GM12878 (cell line): ENCODE data around the gene CAMTA1. TPM values are rescaled to one million over a fixed set of nuclear protein-coding genes. Genes with fewer than 3 reads are reported as not detected.

Source experiments
- ATAC-seq: fragments of 200-7000 bp; cut with Tn5 transposase; 3 replicates; pipeline ENCODE4 v1.9.1; 2020; ENCODE audit warnings: mild to moderate bottlenecking, moderate library complexity
- BruUV-seq: library from RNA; stranded (reverse); fragments of 400-500 nt; replicated peaks from 2 replicates; lab custom pipeline; 2021; lab: Mats Ljungman, UMichigan
- CTCF ChIA-PET: fragments of 300-600 bp; sonication (Branson Sonifier 250); formaldehyde crosslinking; extraction: SDS; loops from one replicate; lab custom pipeline; 2021; ENCODE audit warnings: inconsistent platforms; lab: Yijun Ruan, JAX
- POLR2A ChIA-PET: fragments of 350-600 bp; formaldehyde crosslinking; extraction: SDS; loops from one replicate; lab custom pipeline; 2021; ENCODE audit warnings: inconsistent platforms; lab: Charles Lee
- RAD21 ChIA-PET: fragments of 300-600 bp; sonication (Branson Sonifier 250); formaldehyde crosslinking; loops from one replicate; lab custom pipeline; 2023; ENCODE audit warnings: antibody characterized with exemption; ENCODE audit not compliant: unreplicated experiment; lab: Charles Lee
- SMC1A ChIA-PET: fragments of 300-600 bp; sonication (Branson Sonifier 250); formaldehyde crosslinking; loops from one replicate; lab custom pipeline; 2023; ENCODE audit not compliant: unreplicated experiment, uncharacterized antibody; lab: Charles Lee
- DNase-seq: peaks from one replicate; pipeline ENCODE4 v3.0.0-alpha.2; 2011; ENCODE audit warnings: low read depth, low spot score
- FAIRE-seq: peaks from 3 replicates; lab custom pipeline; 2011; peaks lifted over from hg19 to GRCh38; lab: Jason Lieb, UNC
- H2AFZ ChIP-seq: 2 replicates; pipeline ENCODE4 v1.6.0; 2011; ENCODE audit warnings: low read depth, low read length, control low read depth; ENCODE audit not compliant: control insufficient read depth
- H3K27ac ChIP-seq: 2 replicates; pipeline ENCODE4 v1.5.1; 2011; ENCODE audit warnings: control low read depth; ENCODE audit not compliant: control insufficient read depth, insufficient read depth
- H3K27me3 ChIP-seq, 2 experiments: replicated peaks in 1 of 2; 2 replicates each; pipeline versions ENCODE4 v1.6.0 to v1.6.1; 2011; ENCODE audit warnings: low read length in 1 of 2; ENCODE audit not compliant: control insufficient read depth in 2 of 2, insufficient read depth in 2 of 2
- H3K36me3 ChIP-seq, 2 experiments: 2 replicates each; pipeline ENCODE4 v1.5.1; 2011; ENCODE audit warnings: low read length in 1 of 2; ENCODE audit not compliant: control insufficient read depth in 2 of 2, insufficient read depth in 2 of 2
- H3K4me1 ChIP-seq: 2 replicates; pipeline ENCODE4 v1.6.1; 2011; ENCODE audit warnings: mild to moderate bottlenecking, low read length, moderate library complexity, mixed read lengths; ENCODE audit not compliant: control insufficient read depth, insufficient read depth
- H3K4me2 ChIP-seq: 2 replicates; pipeline ENCODE4 v1.6.0; 2011; ENCODE audit warnings: control low read depth; ENCODE audit not compliant: control insufficient read depth, insufficient read depth
- H3K4me3 ChIP-seq: fragments of 200-600 bp; sonication (generic); 2 replicates; pipeline ENCODE4 v1.5.1; 2016
- H3K79me2 ChIP-seq: 2 replicates; pipeline ENCODE4 v1.6.0; 2011; ENCODE audit warnings: low read length; ENCODE audit not compliant: control insufficient read depth, insufficient read depth
- H3K9ac ChIP-seq: 2 replicates; pipeline ENCODE4 v1.8.0; 2011; ENCODE audit warnings: low read length, control low read depth, mixed read lengths; ENCODE audit not compliant: control insufficient read depth, insufficient read depth
- H3K9me3 ChIP-seq: replicated peaks from 3 replicates; pipeline ENCODE4 v1.5.1; 2011; ENCODE audit warnings: mild to moderate bottlenecking, low read length; ENCODE audit not compliant: control insufficient read depth, insufficient read depth
- H4K20me1 ChIP-seq: 2 replicates; pipeline ENCODE4 v1.6.0; 2011; ENCODE audit not compliant: control insufficient read depth, insufficient read depth
- BCL3 ChIP-seq: IDR thresholded peaks from 2 replicates; pipeline ENCODE4 v1.6.1; 2011; ENCODE audit warnings: borderline replicate concordance, low read depth, mild to moderate bottlenecking, moderate library complexity, low read length; ENCODE audit not compliant: insufficient read depth, poor library complexity, severe bottlenecking
- CREM ChIP-seq: IDR thresholded peaks from 2 replicates; pipeline ENCODE4 v1.6.1; 2014; ENCODE audit warnings: antibody characterized with exemption, low read depth
- EGR1 ChIP-seq, 2 experiments: IDR thresholded peaks; 1 replicate in 1 of 2; 2 replicates in 1 of 2; pipeline ENCODE4 v1.6.1; 2011 to 2012; ENCODE audit warnings: low read depth in 2 of 2, low read length in 2 of 2, borderline replicate concordance in 1 of 2, mild to moderate bottlenecking in 1 of 2, moderate library complexity in 1 of 2
- MEF2B ChIP-seq: fragments of 450-650 bp; IDR thresholded peaks from 2 replicates; pipeline ENCODE4 v1.6.1; 2018; ENCODE audit warnings: mild to moderate bottlenecking, moderate library complexity; ENCODE audit not compliant: partially characterized antibody, poor library complexity, severe bottlenecking
- NBN ChIP-seq: fragments of 450-650 bp; IDR thresholded peaks from 2 replicates; pipeline ENCODE4 v1.6.1; 2016
- NFYB ChIP-seq: IDR thresholded peaks from 2 replicates; pipeline ENCODE4 v1.6.1; 2011; ENCODE audit warnings: low read depth, mild to moderate bottlenecking, low read length, improper control_type of control experiment, moderate library complexity; ENCODE audit not compliant: insufficient read depth
- RAD21 ChIP-seq: IDR thresholded peaks from 2 replicates; pipeline ENCODE4 v1.6.1; 2011; ENCODE audit warnings: mild to moderate bottlenecking, low read depth, low read length, moderate library complexity; ENCODE audit not compliant: insufficient read depth
- RELA ChIP-seq: fragments of 450-650 bp; IDR thresholded peaks from 2 replicates; pipeline ENCODE4 v1.8.0; 2014; ENCODE audit warnings: borderline replicate concordance; ENCODE audit not compliant: partially characterized antibody
- SREBF1 ChIP-seq: IDR thresholded peaks from 2 replicates; pipeline ENCODE4 v1.6.1; 2012; ENCODE audit warnings: mild to moderate bottlenecking, low read length
- ZNF384 ChIP-seq: IDR thresholded peaks from 2 replicates; pipeline ENCODE4 v1.6.1; 2012; ENCODE audit warnings: low read depth, mild to moderate bottlenecking, low read length, improper control_type of control experiment, borderline replicate concordance
- WGBS: methylation state at CpG from one replicate; pipeline ENCODE4 v1.1.6; 2016; ENCODE audit warnings: low lambda C conversion rate; ENCODE audit not compliant: insufficient replicate concordance, insufficient coverage; ENCODE audit errors: missing lambda C conversion rate; 5-methylcytosine and 5-hydroxymethylcytosine counted together
- in situ Hi-C: fragments of 300-500 bp; cut with MboI; formaldehyde crosslinking; loops from 9 replicates; pipeline ENCODE4 v1.14.3; 2018; ENCODE audit warnings: mixed read lengths
- intact Hi-C: fragments of 100-400 bp; cut with micrococcal nuclease; formaldehyde crosslinking; loops from one replicate; pipeline ENCODE4 v1.14.2; 2022; ENCODE audit not compliant: unreplicated experiment
- polyA plus RNA-seq, 11 experiments: library from polyadenylated mRNA; depleted of rRNA in 4 of 11; unstranded in 6 of 11; stranded (reverse) in 5 of 11; fragments of >200 nt; fragmentation: Nextera tagmentation in 4 of 11; fragmentation: Illumina TruSeq in 1 of 11; extraction: Ambion mirVana in 4 of 11; extraction: Trizol in 1 of 11; gene quantifications; 1 replicate in 1 of 11; 2 replicates in 10 of 11; pipeline versions ENCODE4 v1.2.1 to v1.2.3, GENCODE V29; 2011 to 2016; ENCODE audit warnings: inconsistent platforms in 2 of 11, missing spikeins in 2 of 11, low read depth in 1 of 11
- total RNA-seq, 4 experiments: library from RNA; depleted of rRNA in 3 of 4; stranded (reverse); fragments of >200 nt in 3 of 4; fragmentation: Illumina TruSeq in 1 of 4; extraction: Trizol in 1 of 4; gene quantifications; 2 replicates each; pipeline versions ENCODE4 v1.2.1 to v1.2.3, GENCODE V29; 2013 to 2021

Gene CAMTA1
- total and polyA plus RNA-seq, 10 of the 15 experiments (the other 5 are each of a cell fraction or from before 2014, with no cell fraction given) = 37.7 to 148 (median 76.4) TPM

GRCh38 chr1:6811583-6811982 is 26.3 kb downstream of the CAMTA1 start (continued):
- no peak for TF ChIP-seq CREM

- no peak overlapping the region for H2AFZ ChIP-seq
- ChIA-PET CTCF (interaction anchor here (1.2 kb wide), 1 partner anchor 8 kb away, joined by 3 read pairs; no protein-coding TSS in a partner anchor), RAD21 (no interaction called here), SMC1A (interaction anchor here (0.5 to 1.3 kb wide), 3 partner anchors 11 to 77 kb away, joined by 3 read pairs; no protein-coding TSS in a partner anchor), POLR2A (interaction anchor here (0.6 kb wide), 1 partner anchor 12 kb away, joined by 3 read pairs; no protein-coding TSS in a partner anchor)
- peaks cover 19% of the 10 kb centered on the region for H3K79me2 ChIP-seq
- no peak for DNase-seq
- TF ChIP-seq BCL3 = no peak
- TF ChIP-seq NFYB = no peak
- no peak for TF ChIP-seq MEF2B
- TF ChIP-seq ZNF384 = no peak
- no peak for TF ChIP-seq RELA
- no peak for TF ChIP-seq EGR1 (IDR thresholded peaks at IDR 0.05; ENCODE audit: borderline replicate concordance in 1 of 2, low read depth in 2 of 2, low read length in 2 of 2)
- TF ChIP-seq NBN = no peak
- no peak for TF ChIP-seq RAD21
- no peak for TF ChIP-seq SREBF1
- H3K4me3 ChIP-seq = no peak overlapping the region
- H3K9ac ChIP-seq = no peak overlapping the region
- 94% methylated on average over 1 of the region's 1 CpG for WGBS
- FAIRE-seq = no peak
- H3K4me2 ChIP-seq = no peak overlapping the region
- H4K20me1 ChIP-seq = no peaks in the 10 kb centered on the region
- no peak overlapping the region for H3K27ac ChIP-seq
- H3K36me3 ChIP-seq = peaks cover under 1 to 3% of the 10 kb centered on the region in 2 experiments; a peak in 3 of 4 replicates
- ATAC-seq = no peak
- no peaks in the 10 kb centered on the region for H3K4me1 ChIP-seq
- intact Hi-C loops = no loop called here
- no peaks in the 10 kb centered on the region for H3K27me3 ChIP-seq
- BruUV-seq = no TSS peak
- in situ Hi-C loops = no loop called here
- no peaks in the 10 kb centered on the region for H3K9me3 ChIP-seq
These were observed 27.9 kb downstream of the CAMTA1 start for GRCh38 chr1:6813165-6813564.
